GM21576 (cell line): ENCODE results near the gene CDH13.

ENCODE experiments used
- ATAC-seq: cut with Tn5 transposase; IDR thresholded peaks from one replicate; pipeline ENCODE4 v1.9.1; 2021; ENCODE audit warnings: mild to moderate bottlenecking, moderate library complexity; ENCODE audit not compliant: unreplicated experiment

The CDH13 gene

DNA sequence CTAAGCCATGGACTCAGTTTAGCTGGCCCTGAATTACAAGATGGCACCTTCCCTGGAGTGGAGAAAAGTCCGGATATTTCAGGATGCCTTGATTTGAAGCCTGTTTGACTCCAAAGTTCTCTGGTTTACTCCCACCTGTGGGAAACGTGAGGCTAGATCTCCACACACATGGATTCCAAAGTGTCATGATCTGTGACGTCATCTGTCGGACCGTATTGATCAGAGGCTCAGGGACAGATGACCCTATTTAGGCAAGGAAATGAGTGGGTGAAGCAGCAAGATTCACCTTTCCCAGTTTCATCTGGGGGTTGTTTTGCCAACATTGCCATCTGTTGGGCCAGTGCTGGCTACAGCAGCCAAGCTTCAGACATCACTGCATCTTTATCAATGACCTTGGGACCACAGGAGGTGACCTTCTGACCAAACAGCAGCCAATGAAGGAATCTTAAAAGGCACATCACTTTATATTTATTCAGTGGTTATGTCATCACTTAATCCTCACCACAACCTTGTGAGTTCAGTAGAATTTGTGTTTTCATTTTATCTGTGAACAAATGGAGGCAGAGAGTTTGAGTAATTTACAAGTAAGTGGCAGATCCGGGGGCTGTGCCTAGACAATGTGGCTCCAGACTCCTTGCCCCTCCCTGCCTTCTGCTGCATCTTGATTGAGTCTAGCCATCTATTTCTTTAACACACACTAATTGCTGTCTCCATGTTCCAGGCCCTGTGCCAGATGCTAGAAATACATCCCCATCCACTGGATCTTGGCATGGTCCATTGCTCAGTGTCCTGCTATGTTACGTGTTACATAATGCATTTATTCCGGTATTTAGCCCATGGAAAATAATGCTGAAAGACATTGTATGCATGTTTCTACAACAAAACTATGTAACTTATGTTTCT lies 1.5 kb upstream of the CDH13 start:
- no peak for ATAC-seq

- ATAC-seq, result no peak
These were observed 1.3 kb downstream of the CDH13 start for GRCh38 chr16:82628088-82628423.

DNA sequence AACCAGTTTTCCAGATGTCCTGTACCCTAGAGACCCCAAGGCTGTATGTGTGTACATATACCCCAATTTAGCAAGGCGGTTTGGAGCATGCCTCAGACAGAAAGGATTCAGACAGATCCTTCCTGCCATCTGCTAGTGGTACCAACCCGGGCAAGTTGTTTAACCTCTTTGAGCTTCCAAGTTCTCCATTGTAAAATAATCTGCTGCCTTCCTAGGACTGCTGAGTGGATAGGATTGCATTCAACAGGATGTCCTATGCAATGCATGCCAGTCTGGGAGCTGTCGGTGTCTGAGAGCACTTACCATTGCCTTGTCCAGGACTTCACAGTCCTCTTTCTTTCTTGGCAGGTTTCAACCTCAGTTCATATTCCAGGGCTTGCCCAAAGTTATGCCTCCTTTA lies 1.9 kb downstream of the CDH13 start:
- no peak for ATAC-seq

DNA sequence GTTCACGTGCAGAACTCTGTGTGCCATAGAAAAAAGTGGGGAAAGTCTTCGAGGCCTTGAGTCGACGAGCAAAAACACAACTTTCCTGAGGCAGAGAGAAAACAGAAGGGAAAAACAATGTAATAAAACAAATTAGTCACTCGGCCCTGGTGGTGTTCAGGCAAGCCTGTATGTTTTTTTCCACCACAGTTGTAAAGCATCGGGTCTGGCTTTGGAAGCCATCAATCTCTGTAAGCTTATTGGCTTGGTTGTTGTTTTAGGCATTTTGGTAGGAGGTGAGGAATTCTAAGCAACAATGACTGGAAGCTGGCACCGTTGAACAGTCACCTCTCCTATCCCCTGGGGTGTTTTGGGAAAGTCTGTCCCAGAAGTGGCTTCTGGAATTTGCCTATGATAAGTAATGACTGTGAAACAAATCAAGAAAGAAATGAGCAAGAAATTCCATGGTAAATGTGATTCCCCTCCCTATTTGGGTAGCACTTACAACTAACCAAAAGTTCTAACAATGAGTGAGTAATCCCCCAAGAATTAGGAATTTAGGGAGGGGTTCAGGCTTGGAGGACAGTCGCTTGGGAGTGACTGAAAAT lies 2.8 kb downstream of the CDH13 start:
- ATAC-seq, result no peak

DNA sequence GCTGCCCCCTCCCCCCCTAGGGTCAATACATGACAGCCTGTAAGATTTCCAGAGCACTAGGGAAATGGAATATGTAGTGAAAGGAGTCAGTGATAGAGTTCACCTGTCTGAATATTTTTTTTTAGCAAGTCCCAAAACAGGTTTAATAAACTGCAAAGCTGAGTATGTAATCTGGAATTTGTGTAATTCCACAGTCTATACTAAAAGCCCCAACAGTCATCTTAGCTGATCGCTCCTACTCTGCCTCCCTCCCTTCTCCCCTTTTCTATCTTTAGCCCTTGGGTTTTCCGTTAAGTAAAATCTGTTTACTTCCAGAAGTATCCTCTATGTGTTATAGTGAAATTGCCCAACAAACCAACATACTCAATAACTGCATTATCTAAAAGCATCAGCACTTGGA lies 3.5 kb downstream of the CDH13 start:
- ATAC-seq, result no peak

DNA sequence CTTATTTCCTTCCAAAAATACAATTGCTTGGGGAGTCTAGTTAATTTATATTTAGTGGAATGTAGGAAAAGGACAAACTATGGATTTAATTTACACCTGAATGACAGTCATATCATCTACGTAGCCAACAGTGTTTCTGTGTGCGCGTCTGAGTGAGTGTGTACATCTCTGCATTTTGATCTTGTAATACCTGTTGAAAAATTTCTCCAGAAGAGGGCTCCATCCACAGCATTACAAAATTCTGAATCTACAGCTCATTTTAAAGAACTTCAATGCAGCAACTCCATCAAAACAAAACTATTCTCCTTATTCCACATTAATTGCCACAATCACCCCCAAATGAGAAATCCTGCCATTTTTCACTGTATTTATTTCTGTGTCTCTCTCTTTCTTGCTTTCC lies 3.9 kb downstream of the CDH13 start:
- no peak for ATAC-seq

DNA sequence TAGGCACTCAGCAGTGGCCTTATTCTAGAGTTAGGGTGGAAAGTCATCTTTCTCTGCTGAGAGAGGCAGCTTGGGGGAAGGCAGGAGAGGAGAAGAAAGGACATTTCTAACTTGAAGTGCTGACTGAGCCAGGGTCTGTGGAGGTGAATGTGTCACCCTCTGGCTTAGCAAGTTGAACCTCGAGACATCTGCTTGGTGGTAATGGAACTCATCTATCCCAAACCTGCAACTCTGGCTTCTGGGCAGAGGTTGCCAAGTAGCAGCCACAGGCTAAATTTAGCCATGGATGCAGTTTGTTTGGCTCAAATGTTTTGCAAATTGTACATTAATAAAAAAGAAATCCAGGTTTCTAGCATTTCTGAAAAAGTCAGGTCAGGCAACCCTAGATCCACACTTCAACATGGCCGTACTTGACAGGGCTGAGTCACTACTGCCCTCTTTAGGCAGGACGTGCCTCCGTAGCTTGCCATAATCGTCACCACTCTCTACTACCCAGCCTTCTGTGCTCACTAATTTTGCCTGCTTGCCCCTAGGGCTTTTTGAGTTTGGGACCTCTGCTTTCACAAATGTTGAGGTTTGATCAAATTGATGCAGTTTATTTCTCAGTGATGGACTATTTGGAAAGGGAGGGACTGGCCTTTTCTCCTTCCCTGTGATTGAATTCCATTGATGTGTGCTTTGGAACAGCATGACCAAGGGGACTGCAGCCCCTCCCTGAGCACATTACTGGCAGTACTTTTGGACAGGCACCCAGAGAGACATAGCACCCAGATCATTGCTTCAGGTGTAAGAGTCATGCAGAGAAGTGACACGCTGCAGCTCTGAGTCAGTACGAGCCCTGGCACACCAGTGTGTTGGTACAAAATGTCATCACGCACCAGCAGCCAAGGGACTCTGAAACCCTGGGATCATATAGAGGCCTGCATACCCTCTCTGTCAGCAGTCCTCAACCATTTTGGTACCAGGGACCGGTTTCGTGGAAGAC lies 5.2 kb downstream of the CDH13 start:
- ATAC-seq, result no peak

DNA sequence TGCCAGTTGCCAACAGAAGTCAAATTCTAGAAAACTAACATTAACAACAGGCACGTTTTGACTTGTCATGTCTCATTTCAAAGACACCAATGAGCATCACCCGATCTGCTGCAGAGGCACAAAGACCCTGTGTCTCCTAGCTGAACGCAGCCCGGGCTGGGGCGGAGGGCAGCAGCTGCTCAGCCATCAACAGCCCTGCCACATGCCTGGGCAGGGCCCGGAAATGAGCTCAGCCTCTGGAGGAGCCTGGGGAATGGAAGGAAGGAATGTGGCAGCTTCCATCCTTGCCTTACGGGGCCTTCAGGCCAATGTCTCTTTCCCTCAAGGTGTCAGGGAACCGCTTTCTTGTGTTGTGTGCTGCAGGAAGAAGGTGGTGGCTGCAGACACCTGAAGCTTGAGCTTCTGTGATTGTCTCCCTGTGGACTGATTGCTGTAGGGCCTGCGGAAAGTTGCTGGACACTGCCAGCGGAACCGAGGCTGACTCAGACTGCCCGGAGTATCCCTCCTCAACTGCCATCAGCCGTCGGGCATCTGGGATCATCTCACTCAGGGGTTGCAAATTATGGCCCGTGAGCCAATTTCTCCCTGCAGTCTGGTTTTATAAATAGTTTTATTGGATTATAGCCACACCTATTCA lies 7.3 kb downstream of the CDH13 start:
- no peak for ATAC-seq

DNA sequence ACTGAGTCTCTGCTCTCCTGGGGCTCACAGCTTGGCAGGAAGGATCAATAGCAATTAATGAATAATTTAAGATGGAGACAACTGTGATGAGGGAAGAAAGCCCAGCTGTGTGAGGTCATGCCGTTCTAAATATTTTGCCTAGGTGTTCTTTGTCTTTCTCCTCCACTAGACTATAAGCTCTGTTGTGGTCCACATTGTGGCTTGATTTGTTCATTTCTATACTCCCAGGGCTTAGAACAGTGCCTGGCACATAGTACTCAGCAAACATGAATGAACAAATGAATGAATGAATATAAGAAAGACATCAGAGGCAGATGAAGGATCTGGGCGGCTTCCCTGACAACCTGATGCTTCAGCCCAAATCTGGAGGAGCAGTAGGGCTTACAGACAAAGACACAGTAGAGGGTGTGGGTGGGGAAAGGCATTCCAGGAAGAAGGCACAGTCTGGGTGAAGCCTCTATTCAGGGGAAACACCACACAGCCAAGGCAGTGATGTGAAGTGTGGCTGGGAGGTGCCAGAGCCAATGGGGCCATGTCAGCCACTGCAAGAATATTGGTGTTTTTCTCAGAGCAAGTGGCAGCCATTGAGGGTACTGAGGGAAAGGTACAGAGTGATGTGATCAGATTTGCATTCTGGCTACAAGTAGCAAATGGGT lies 8.3 kb downstream of the CDH13 start:
- no peak for ATAC-seq

DNA sequence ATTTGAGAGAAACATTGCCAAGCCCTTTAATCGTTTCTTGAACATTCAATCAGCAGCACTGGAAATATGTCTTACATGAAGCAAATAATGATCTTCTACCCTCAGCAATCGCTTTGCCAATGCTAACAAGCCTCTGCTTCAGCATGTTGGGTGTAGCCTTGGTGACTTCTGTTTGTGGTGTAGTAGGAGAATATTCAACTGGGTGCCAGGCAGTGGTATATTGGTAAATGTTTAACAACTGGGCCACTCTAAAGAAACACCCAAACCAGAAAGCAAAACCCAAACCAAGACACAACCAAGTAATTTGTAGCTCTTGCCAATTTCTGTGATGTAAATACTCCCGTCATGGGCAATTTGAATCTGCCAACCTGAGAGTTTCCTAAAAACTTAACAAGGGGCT lies 9.7 kb downstream of the CDH13 start:
- ATAC-seq, result no peak

GRCh38 chr16:82636958-82637357 lies 10.2 kb downstream of the CDH13 start:
- ATAC-seq, result no peak

DNA sequence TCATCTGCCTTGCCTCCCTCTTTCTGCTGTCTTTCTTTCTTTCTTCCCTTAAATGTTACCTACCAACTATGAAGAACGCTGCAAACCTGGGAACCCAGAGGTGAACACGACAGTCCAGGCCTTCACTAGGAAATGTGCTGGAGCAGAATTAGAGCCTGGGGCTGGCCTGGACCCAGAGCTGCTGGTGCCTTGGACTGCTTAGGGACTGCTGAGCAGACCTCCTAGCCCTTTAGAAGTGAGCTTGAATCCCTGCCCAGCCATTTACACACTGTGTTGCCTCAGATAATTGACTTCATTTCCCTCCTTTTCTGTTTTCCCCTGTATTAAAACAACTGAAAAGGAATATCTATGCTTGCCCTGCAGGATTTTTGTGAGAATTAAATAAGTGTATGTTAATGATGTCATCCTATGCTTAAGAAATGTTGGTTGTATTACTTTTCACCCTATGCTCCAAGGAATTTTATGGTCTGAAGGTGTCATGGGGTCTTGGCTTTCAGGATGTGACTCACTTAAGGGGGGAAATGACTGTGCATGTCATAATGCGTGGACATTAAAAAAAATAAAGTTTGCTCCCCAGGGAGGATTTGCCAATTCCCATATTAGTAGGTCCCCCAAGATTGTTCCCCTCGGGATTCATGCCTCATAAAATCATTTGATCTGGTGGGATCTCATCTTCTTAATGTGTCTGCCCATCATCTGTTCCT lies 11.5 kb downstream of the CDH13 start:
- ATAC-seq, result no peak

DNA sequence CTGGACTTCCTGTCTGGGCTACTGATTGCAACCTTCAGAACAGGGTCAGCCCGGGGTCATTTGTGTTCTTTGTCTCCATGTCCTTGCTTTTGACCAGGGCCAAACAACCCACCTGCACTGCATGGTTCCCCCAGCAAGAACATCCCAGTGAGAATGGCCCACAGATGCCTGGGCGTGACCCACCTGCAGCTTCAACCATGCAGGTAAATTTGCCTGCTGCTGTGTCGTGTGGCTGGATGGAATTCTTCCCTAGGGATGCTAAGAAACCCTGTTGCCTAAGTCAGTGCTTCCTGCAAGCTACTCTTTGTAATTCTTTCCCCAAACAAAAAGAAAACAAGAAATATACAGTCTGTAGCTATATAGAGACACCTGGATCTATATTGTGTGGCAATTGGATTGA lies 12.5 kb downstream of the CDH13 start:
- no peak for ATAC-seq

DNA sequence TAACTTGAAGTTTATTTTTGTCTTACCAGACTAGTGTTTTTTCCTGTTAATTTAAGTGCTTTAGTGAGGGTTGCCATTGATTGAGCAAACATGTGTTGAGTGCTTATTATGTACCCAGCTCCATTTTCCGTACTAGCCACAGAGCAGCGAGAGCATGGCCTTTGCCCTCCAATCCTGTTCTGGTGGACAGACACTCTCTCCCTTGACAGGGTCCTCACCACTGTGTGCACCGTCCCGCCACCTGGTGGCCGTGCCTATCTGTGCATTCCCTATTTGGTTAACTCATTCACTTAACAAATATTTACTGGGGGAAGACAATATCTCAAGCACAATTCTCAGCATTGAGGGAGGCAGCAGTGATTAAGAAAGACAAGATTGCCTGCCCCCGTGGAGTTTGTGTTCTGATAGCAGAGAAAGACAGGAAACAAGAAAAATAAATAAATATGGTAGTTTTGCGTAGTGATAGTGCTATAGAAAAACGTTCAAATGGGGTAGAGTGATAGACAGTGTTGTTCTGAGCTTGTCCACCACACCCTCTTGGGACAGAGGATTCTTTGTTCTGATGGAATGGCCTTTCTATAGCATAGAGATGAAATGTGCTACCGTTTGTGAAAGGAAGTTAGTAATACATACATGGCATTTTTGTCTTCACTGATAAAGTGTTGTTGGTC lies 13.0 kb downstream of the CDH13 start:
- ATAC-seq, result no peak

- no peak for ATAC-seq
These were observed 14.7 kb downstream of the CDH13 start for GRCh38 chr16:82641336-82641984.

- no peak for ATAC-seq
These were observed 16.4 kb downstream of the CDH13 start for GRCh38 chr16:82643136-82643535.

GRCh38 chr16:82643936-82644630 lies 17.3 kb downstream of the CDH13 start:
- no peak for ATAC-seq

DNA sequence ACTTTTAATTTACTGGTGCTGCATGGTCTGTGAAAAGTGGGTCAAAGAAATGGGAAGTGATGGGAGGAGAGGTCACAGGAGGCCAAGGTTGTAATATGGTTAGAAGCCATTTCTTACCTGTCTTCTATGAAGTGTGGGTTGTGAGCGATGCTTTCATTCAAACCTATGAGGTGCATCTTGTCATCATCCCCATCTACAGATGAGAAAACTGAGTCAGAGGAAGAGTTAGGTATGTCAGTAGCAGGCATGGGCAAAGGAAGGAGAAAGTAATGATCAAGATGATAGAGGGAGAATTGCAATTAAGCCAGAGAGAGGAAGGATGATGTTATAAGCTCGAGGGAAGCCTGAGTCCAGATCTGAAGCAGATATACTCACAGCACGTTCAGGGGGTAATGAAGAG lies 19.7 kb downstream of the CDH13 start:
- ATAC-seq, result no peak
